Esophagus muscularis mucosa (tissue), 4 donors: ENCODE measurements around the gene NKTR. TPM values are rescaled to one million over a fixed set of nuclear protein-coding genes. Genes with fewer than 3 reads are reported as not detected.

Experiments used
- DNase-seq: peaks from one replicate; pipeline ENCODE4 v3.0.0-alpha.2; 2017; ENCODE audit errors: extremely low spot score
- H3K27ac ChIP-seq, 4 donors: fragments of 200-600 bp; sonication (generic); replicated peaks in 1 of 4; 1 replicate in 3 of 4; 2 replicates in 1 of 4; pipeline ENCODE4 v1.5.1; 2016 to 2019; ENCODE audit warnings: mild to moderate bottlenecking in 1 of 4
- H3K27me3 ChIP-seq, 4 donors: fragments of 200-600 bp; sonication (generic); one replicate each; pipeline versions ENCODE4 v1.5.1 to v1.6.0; 2016 to 2019
- H3K36me3 ChIP-seq, 4 donors: fragments of 200-600 bp; sonication (generic); one replicate each; pipeline ENCODE4 v1.5.1; 2016 to 2019
- H3K4me1 ChIP-seq, 4 donors: fragments of 200-600 bp; sonication (generic); one replicate each; pipeline ENCODE4 v1.5.1; 2016 to 2019
- H3K4me3 ChIP-seq, 4 donors: fragments of 200-600 bp; sonication (generic); 1 replicate in 2 of 4; 2 replicates in 2 of 4; pipeline ENCODE4 v1.5.1; 2016 to 2019; ENCODE audit warnings: mild to moderate bottlenecking in 4 of 4, moderate library complexity in 1 of 4
- H3K9me3 ChIP-seq, 4 donors: fragments of 200-600 bp; sonication (generic); 1 replicate in 3 of 4; 2 replicates in 1 of 4; pipeline ENCODE4 v1.5.1; 2016 to 2019
- CTCF ChIP-seq, 3 experiments: fragments of 200-600 bp in 2 of 3; fragments of 450-650 bp in 1 of 3; sonication (generic) in 2 of 3; IDR thresholded peaks; one replicate each; pipeline ENCODE4 v1.5.1; 2017 to 2019; ENCODE audit warnings: antibody characterized with exemption in 3 of 3, mild to moderate bottlenecking in 2 of 3, moderate library complexity in 1 of 3
- EP300 ChIP-seq: sonication (generic); formaldehyde crosslinking; IDR thresholded peaks from one replicate; pipeline ENCODE4 v1.6.1; 2017; ENCODE audit warnings: antibody characterized with exemption
- POLR2A ChIP-seq: fragments of 450-650 bp; IDR thresholded peaks from one replicate; pipeline ENCODE4 v1.6.1; 2017; ENCODE audit warnings: antibody characterized with exemption, moderate library complexity, mild to moderate bottlenecking, low read depth
- POLR2AphosphoS5 ChIP-seq, 2 donors: sonication (generic); formaldehyde crosslinking; IDR thresholded peaks; one replicate each; pipeline ENCODE4 v1.6.1; 2017; ENCODE audit warnings: antibody characterized with exemption in 2 of 2
- WGBS: methylation state at CpG from one replicate; pipeline ENCODE4 v1.1.5; 2018; 5-methylcytosine and 5-hydroxymethylcytosine counted together
- intact Hi-C: fragments of 100-400 bp; cut with DNase I; formaldehyde crosslinking; loops from one replicate; pipeline ENCODE4 v1.15.1; 2023
- total RNA-seq, 4 donors: library from RNA; depleted of rRNA; stranded (reverse); fragments of >200 nt; gene quantifications; one replicate each; pipeline versions ENCODE4 v1.1.0 to v1.2.1, GENCODE V29; 2016

Gene NKTR
- total RNA-seq, 4 donors from 2014 or later: 24.7 to 73.1 (median 36.0) TPM

- 71% methylated on average over 3 of the region's 3 CpGs for WGBS
- Histone ChIP-seq H3K9me3 (no peaks in the 10 kb centered on the region), H3K36me3 (no peaks in the 10 kb centered on the region), H3K27me3 (peaks cover 0 to 8% (median 0%) of the 10 kb centered on the region in 4 donors), H3K27ac (no peak overlapping the region), H3K4me1 (no peaks in the 10 kb centered on the region), H3K4me3 (no peak overlapping the region)
- no peak for TF ChIP-seq POLR2AphosphoS5 (IDR thresholded peaks at IDR 0.05)
- no peak for TF ChIP-seq POLR2A
- no peak for TF ChIP-seq CTCF (IDR thresholded peaks at IDR 0.05)
- TF ChIP-seq EP300: no peak
- intact Hi-C loops: no loop called here
- DNase-seq: no peak
These were observed 73.7 kb downstream of the NKTR start for GRCh38 chr3:42674146-42674545.

GRCh38 chr3:42675909-42676308 lies 75.4 kb downstream of the NKTR start:
- no peak for DNase-seq
- 85% methylated on average over 2 of the region's 2 CpGs for WGBS
- no peaks in the 10 kb centered on the region for H3K9me3 ChIP-seq
- H3K4me1 ChIP-seq: no peaks in the 10 kb centered on the region
- H3K27me3 ChIP-seq: peaks cover 0 to 8% (median 0%) of the 10 kb centered on the region in 4 donors
- no peak overlapping the region for H3K4me3 ChIP-seq
- no peak for TF ChIP-seq POLR2AphosphoS5 (IDR thresholded peaks at IDR 0.05)
- no peak for TF ChIP-seq CTCF (IDR thresholded peaks at IDR 0.05)
- no peak for TF ChIP-seq POLR2A
- TF ChIP-seq EP300: no peak
- intact Hi-C loops: no loop called here
- H3K27ac ChIP-seq: no peak overlapping the region
- no peaks in the 10 kb centered on the region for H3K36me3 ChIP-seq

GRCh38 chr3:42678447-42678846 lies 78.0 kb downstream of the NKTR start:
- Histone ChIP-seq H3K27ac (no peak overlapping the region), H3K4me1 (peaks cover 0 to 4% (median 3%) of the 10 kb centered on the region in 4 donors), H3K9me3 (no peaks in the 10 kb centered on the region), H3K27me3 (peaks cover 0 to 2% (median 0%) of the 10 kb centered on the region in 4 donors), H3K36me3 (no peaks in the 10 kb centered on the region), H3K4me3 (no peak overlapping the region)
- 77% methylated on average over 2 of the region's 2 CpGs for WGBS
- TF ChIP-seq CTCF (IDR thresholded peaks at IDR 0.05) (no peak), POLR2AphosphoS5 (IDR thresholded peaks at IDR 0.05) (no peak), POLR2A (no peak), EP300 (no peak)
- no peak for DNase-seq
- intact Hi-C loops: no loop called here

GRCh38 chr3:42680271-42680670 lies 79.8 kb downstream of the NKTR start:
- Histone ChIP-seq H3K36me3 (no peaks in the 10 kb centered on the region), H3K4me3 (no peak overlapping the region), H3K4me1 (peaks cover 11 to 22% (median 21%) of the 10 kb centered on the region in 4 donors), H3K27ac (no peak overlapping the region), H3K9me3 (no peaks in the 10 kb centered on the region), H3K27me3 (peaks cover 0 to 4% (median 0%) of the 10 kb centered on the region in 4 donors)
- 93% methylated on average over 1 of the region's 1 CpG for whole genome bisulfite sequencing
- TF ChIP-seq POLR2A: no peak
- TF ChIP-seq EP300: no peak
- TF ChIP-seq POLR2AphosphoS5 (IDR thresholded peaks at IDR 0.05): no peak
- no peak for TF ChIP-seq CTCF (IDR thresholded peaks at IDR 0.05)
- intact Hi-C loops: no loop called here
- no peak for DNase-seq

GRCh38 chr3:42680806-42681205 lies 80.3 kb downstream of the NKTR start:
- Histone ChIP-seq H3K9me3 (no peaks in the 10 kb centered on the region), H3K36me3 (no peaks in the 10 kb centered on the region), H3K4me3 (no peak overlapping the region), H3K27me3 (peaks cover 0 to 7% (median 0%) of the 10 kb centered on the region in 4 donors), H3K4me1 (peaks cover 16 to 28% (median 27%) of the 10 kb centered on the region in 4 donors), H3K27ac (no peak overlapping the region)
- intact Hi-C loops: no loop called here
- TF ChIP-seq EP300: no peak
- no peak for TF ChIP-seq POLR2AphosphoS5 (IDR thresholded peaks at IDR 0.05)
- no peak for TF ChIP-seq CTCF (IDR thresholded peaks at IDR 0.05)
- no peak for TF ChIP-seq POLR2A
- 86% methylated on average over 4 of the region's 4 CpGs for WGBS
- DNase-seq: no peak
